Gastrocnemius medialis (tissue), 4 donors: ENCODE results near the gene RAD51B.

ENCODE experiments used
- POLR2A ChIP-seq, 2 donors: fragments of 450-650 bp; IDR thresholded peaks; one replicate each; pipeline ENCODE4 v1.6.1; 2017; ENCODE audit warnings: antibody characterized with exemption in 2 of 2, mild to moderate bottlenecking in 2 of 2, moderate library complexity in 2 of 2
- TF ChIP-seq, protein P1 (sequence below), 5 experiments: fragments of 450-650 bp in 3 of 5; fragments of 200-600 bp in 2 of 5; sonication (generic) in 2 of 5; IDR thresholded peaks in 4 of 5; conservative IDR thresholded peaks in 1 of 5; 1 replicate in 4 of 5; 2 replicates in 1 of 5; pipeline ENCODE4 v1.5.1; 2016 to 2019; ENCODE audit warnings: antibody characterized with exemption in 5 of 5, mild to moderate bottlenecking in 3 of 5, moderate library complexity in 3 of 5

DNA sequence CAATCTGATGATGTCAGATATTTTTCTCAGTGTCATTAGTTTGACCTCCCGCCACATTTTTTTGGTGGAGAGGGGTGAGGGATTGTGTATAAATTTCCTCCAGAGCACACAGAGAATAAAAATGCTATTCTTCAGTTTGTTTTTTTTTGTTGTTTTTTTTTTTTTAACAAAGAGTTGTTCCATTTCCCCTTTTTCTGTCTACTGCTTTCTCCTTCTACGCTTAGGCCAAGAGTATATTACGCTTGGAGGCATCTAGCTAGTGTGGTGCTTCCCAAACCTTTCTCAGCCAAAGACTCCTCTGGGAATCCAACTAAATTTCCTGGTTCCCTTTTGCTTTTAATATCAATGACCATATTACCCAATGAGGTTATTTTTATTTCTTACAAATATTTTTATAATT is 507.7 kb downstream of the RAD51B start:
- TF ChIP-seq, protein P1, sequence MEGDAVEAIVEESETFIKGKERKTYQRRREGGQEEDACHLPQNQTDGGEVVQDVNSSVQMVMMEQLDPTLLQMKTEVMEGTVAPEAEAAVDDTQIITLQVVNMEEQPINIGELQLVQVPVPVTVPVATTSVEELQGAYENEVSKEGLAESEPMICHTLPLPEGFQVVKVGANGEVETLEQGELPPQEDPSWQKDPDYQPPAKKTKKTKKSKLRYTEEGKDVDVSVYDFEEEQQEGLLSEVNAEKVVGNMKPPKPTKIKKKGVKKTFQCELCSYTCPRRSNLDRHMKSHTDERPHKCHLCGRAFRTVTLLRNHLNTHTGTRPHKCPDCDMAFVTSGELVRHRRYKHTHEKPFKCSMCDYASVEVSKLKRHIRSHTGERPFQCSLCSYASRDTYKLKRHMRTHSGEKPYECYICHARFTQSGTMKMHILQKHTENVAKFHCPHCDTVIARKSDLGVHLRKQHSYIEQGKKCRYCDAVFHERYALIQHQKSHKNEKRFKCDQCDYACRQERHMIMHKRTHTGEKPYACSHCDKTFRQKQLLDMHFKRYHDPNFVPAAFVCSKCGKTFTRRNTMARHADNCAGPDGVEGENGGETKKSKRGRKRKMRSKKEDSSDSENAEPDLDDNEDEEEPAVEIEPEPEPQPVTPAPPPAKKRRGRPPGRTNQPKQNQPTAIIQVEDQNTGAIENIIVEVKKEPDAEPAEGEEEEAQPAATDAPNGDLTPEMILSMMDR (IDR thresholded peaks at IDR 0.05 in 4 of 5, conservative IDR thresholded peaks at IDR 0.05 in 1 of 5): no peak
- no peak for TF ChIP-seq POLR2A (IDR thresholded peaks at IDR 0.05)
